SK-N-SH (cell line): ENCODE results near the gene CERS1. TPM values are rescaled to one million over a fixed set of nuclear protein-coding genes. Genes with fewer than 3 reads are reported as not detected.

Source experiments
- CTCF ChIA-PET: fragments of 300-600, 350-600 bp; formaldehyde crosslinking; extraction: SDS; loops from one replicate; lab custom pipeline; 2021; lab: Yijun Ruan, JAX
- POLR2A ChIA-PET: fragments of 350-600 bp; sonication (Branson Sonifier 250); formaldehyde crosslinking; extraction: SDS; loops from one replicate; lab custom pipeline; 2020; ENCODE audit warnings: antibody characterized with exemption, inconsistent platforms; lab: Yijun Ruan, JAX
- DNase-seq: peaks from one replicate; pipeline ENCODE4 v3.0.0; 2012
- H2AFZ ChIP-seq: fragments of 200-600 bp; sonication (generic); 2 replicates; pipeline ENCODE4 v1.8.1; 2016; ENCODE audit warnings: antibody characterized with exemption, mild to moderate bottlenecking, low read depth
- H3F3A ChIP-seq: fragments of 200-600 bp; sonication (generic); replicated peaks from 2 replicates; pipeline ENCODE3; 2016; ENCODE audit warnings: antibody characterized with exemption, mild to moderate bottlenecking; ENCODE audit not compliant: insufficient read depth
- H3K27ac ChIP-seq, 2 experiments: fragments of 200-500 bp in 1 of 2; fragments of 200-600 bp in 1 of 2; sonication (Bioruptor generic) in 1 of 2; sonication (generic), shearing (Covaris generic) in 1 of 2; 2 replicates each; pipeline versions ENCODE4 v1.5.1 to v1.6.1; 2014 to 2016; ENCODE audit warnings: low read depth in 2 of 2, inconsistent platforms in 1 of 2, low read length in 1 of 2, mild to moderate bottlenecking in 1 of 2, mixed read lengths in 1 of 2
- H3K27me3 ChIP-seq: fragments of 200-600 bp; sonication (generic), shearing (Covaris generic); 2 replicates; pipeline ENCODE4 v1.6.1; 2016; ENCODE audit warnings: mixed run types; ENCODE audit not compliant: insufficient read depth
- H3K36me3 ChIP-seq, 2 experiments: fragments of 200-500 bp in 1 of 2; fragments of 200-600 bp in 1 of 2; sonication (Bioruptor generic) in 1 of 2; sonication (generic) in 1 of 2; replicated peaks in 1 of 2; 2 replicates each; pipeline versions ENCODE3 to v1.5.1; 2014 to 2016; ENCODE audit warnings: low read length in 1 of 2, mild to moderate bottlenecking in 1 of 2; ENCODE audit not compliant: insufficient read depth in 2 of 2, control insufficient read depth in 1 of 2
- H3K4me1 ChIP-seq, 2 experiments: fragments of 200-500 bp in 1 of 2; fragments of 200-600 bp in 1 of 2; sonication (Bioruptor generic) in 1 of 2; sonication (generic), shearing (Covaris generic) in 1 of 2; 2 replicates each; pipeline versions ENCODE4 v1.5.1 to v1.6.1; 2014 to 2016; ENCODE audit warnings: low read depth in 1 of 2, low read length in 1 of 2, mixed run types in 1 of 2; ENCODE audit not compliant: insufficient read depth in 2 of 2, control insufficient read depth in 1 of 2
- H3K4me2 ChIP-seq: fragments of 200-600 bp; sonication (generic), shearing (Covaris generic); 2 replicates; pipeline ENCODE4 v1.6.1; 2017; ENCODE audit warnings: mixed run types
- H3K4me3 ChIP-seq, 2 experiments: fragments of 200-500 bp in 1 of 2; fragments of 200-600 bp in 1 of 2; sonication (Bioruptor generic) in 1 of 2; sonication (generic), shearing (Covaris generic) in 1 of 2; 2 replicates each; pipeline versions ENCODE4 v1.5.1 to v1.8.1; 2014 to 2016; ENCODE audit warnings: low read depth in 2 of 2, inconsistent platforms in 1 of 2, low read length in 1 of 2, mild to moderate bottlenecking in 1 of 2, mixed read lengths in 1 of 2, moderate library complexity in 1 of 2
- H3K79me2 ChIP-seq: fragments of 200-600 bp; sonication (generic); 2 replicates; pipeline ENCODE4 v1.8.1; 2017; ENCODE audit warnings: mild to moderate bottlenecking; ENCODE audit not compliant: insufficient read depth
- H3K9ac ChIP-seq: fragments of 200-600 bp; sonication (generic); 2 replicates; pipeline ENCODE4 v1.6.1; 2017; ENCODE audit warnings: mixed run types
- H3K9me2 ChIP-seq: fragments of 200-600 bp; sonication (generic); 2 replicates; pipeline ENCODE4 v1.6.1; 2017; ENCODE audit warnings: mixed run types
- H3K9me3 ChIP-seq: fragments of 200-600 bp; sonication (generic); 2 replicates; pipeline ENCODE4 v1.6.1; 2017; ENCODE audit warnings: mixed run types, mild to moderate bottlenecking, moderate library complexity
- H4K20me1 ChIP-seq: fragments of 200-600 bp; sonication (generic); 2 replicates; pipeline ENCODE4 v1.6.1; 2017; ENCODE audit warnings: mild to moderate bottlenecking, mixed run types; ENCODE audit not compliant: insufficient read depth
- CHD2 ChIP-seq: fragments of 150-350 bp; IDR thresholded peaks from 2 replicates; pipeline ENCODE4 v1.6.1; 2018; ENCODE audit warnings: low read length; ENCODE audit not compliant: partially characterized antibody
- EP300 ChIP-seq, 2 experiments: IDR thresholded peaks; 2 replicates each; pipeline versions ENCODE4 v1.4.0 to v1.6.1; 2012; ENCODE audit warnings: borderline replicate concordance in 1 of 2, low read depth in 1 of 2, low read length in 1 of 2
- EZH2phosphoT487 ChIP-seq: fragments of 200-600 bp; sonication (generic); IDR thresholded peaks from 2 replicates; pipeline ENCODE4 v1.6.1; 2017; ENCODE audit warnings: low read depth, mixed run types, mild to moderate bottlenecking, antibody characterized with exemption, moderate library complexity, borderline replicate concordance
- FOSL2 ChIP-seq: IDR thresholded peaks from 2 replicates; pipeline ENCODE4 v1.4.0; 2012; ENCODE audit warnings: low read depth, mild to moderate bottlenecking, moderate library complexity, borderline replicate concordance
- GABPA ChIP-seq: IDR thresholded peaks from 2 replicates; pipeline ENCODE4 v1.4.0; 2012; ENCODE audit warnings: low read depth, mild to moderate bottlenecking
- GATA2 ChIP-seq: sonication (generic); formaldehyde crosslinking; IDR thresholded peaks from 2 replicates; pipeline ENCODE4 v1.5.0; 2020; ENCODE audit warnings: mild to moderate bottlenecking, missing genetic modification reagents
- MXI1 ChIP-seq: IDR thresholded peaks from 2 replicates; pipeline ENCODE4 v1.6.1; 2012; ENCODE audit warnings: mild to moderate bottlenecking, low read depth, low read length, improper control_type of control experiment
- NFIC ChIP-seq: IDR thresholded peaks from 2 replicates; pipeline ENCODE4 v1.4.0; 2012; ENCODE audit warnings: borderline replicate concordance
- NRF1 ChIP-seq: IDR thresholded peaks from 2 replicates; pipeline ENCODE4 v1.6.1; 2012; ENCODE audit warnings: low read depth, mild to moderate bottlenecking, low read length
- PBX3 ChIP-seq: IDR thresholded peaks from 2 replicates; pipeline ENCODE4; 2012
- RFX5 ChIP-seq: IDR thresholded peaks from 2 replicates; pipeline ENCODE4 v1.6.1; 2012; ENCODE audit warnings: mild to moderate bottlenecking, improper control_type of control experiment, low read length
- SIN3A ChIP-seq: IDR thresholded peaks from 2 replicates; pipeline ENCODE4 v1.6.1; 2012; ENCODE audit warnings: low read depth, mild to moderate bottlenecking, low read length, moderate library complexity, borderline replicate concordance
- SMC3 ChIP-seq: IDR thresholded peaks from 2 replicates; pipeline ENCODE4 v1.6.1; 2012; ENCODE audit warnings: low read depth, low read length, improper control_type of control experiment
- TAF1 ChIP-seq: IDR thresholded peaks from 2 replicates; pipeline ENCODE4 v1.6.1; 2012; ENCODE audit warnings: low read depth, mild to moderate bottlenecking, low read length, moderate library complexity, borderline replicate concordance
- TCF12 ChIP-seq: IDR thresholded peaks from 2 replicates; pipeline ENCODE4 v1.4.0; 2012
- YY1 ChIP-seq: IDR thresholded peaks from 2 replicates; pipeline ENCODE4 v1.4.0; 2012; ENCODE audit warnings: low read depth, mild to moderate bottlenecking
- WGBS: methylation state at CpG from one replicate; pipeline ENCODE4 v1.1.6; 2017; ENCODE audit warnings: low lambda C conversion rate; 5-methylcytosine and 5-hydroxymethylcytosine counted together
- polyA plus RNA-seq, 3 experiments: library from polyadenylated mRNA; depleted of rRNA; stranded (reverse); fragments of >200 nt; gene quantifications; 2 replicates each; pipeline ENCODE4 v1.2.3, GENCODE V29; 2012
- TF ChIP-seq, protein P1 (sequence below): IDR thresholded peaks from 2 replicates; pipeline ENCODE4 v1.6.1; 2012; ENCODE audit warnings: mild to moderate bottlenecking, low read depth, low read length, moderate library complexity
- TF ChIP-seq, protein P2 (sequence below): fragments of 150-350 bp; IDR thresholded peaks from 2 replicates; pipeline ENCODE4 v1.6.1; 2017; ENCODE audit warnings: antibody characterized with exemption, low read length, low read depth, borderline replicate concordance
- TF ChIP-seq, protein P3 (sequence below): IDR thresholded peaks from 2 replicates; pipeline ENCODE4 v1.4.0; 2012; ENCODE audit warnings: low read depth, borderline replicate concordance

Gene CERS1
- polyA plus RNA-seq, 1 of the 3 experiments (the other 2 are of a cell fraction) = 7.3 TPM

- TF ChIP-seq, protein P1, sequence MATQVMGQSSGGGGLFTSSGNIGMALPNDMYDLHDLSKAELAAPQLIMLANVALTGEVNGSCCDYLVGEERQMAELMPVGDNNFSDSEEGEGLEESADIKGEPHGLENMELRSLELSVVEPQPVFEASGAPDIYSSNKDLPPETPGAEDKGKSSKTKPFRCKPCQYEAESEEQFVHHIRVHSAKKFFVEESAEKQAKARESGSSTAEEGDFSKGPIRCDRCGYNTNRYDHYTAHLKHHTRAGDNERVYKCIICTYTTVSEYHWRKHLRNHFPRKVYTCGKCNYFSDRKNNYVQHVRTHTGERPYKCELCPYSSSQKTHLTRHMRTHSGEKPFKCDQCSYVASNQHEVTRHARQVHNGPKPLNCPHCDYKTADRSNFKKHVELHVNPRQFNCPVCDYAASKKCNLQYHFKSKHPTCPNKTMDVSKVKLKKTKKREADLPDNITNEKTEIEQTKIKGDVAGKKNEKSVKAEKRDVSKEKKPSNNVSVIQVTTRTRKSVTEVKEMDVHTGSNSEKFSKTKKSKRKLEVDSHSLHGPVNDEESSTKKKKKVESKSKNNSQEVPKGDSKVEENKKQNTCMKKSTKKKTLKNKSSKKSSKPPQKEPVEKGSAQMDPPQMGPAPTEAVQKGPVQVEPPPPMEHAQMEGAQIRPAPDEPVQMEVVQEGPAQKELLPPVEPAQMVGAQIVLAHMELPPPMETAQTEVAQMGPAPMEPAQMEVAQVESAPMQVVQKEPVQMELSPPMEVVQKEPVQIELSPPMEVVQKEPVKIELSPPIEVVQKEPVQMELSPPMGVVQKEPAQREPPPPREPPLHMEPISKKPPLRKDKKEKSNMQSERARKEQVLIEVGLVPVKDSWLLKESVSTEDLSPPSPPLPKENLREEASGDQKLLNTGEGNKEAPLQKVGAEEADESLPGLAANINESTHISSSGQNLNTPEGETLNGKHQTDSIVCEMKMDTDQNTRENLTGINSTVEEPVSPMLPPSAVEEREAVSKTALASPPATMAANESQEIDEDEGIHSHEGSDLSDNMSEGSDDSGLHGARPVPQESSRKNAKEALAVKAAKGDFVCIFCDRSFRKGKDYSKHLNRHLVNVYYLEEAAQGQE = no peak
- TF ChIP-seq RFX5 (no peak), TAF1 (no peak), TCF12 (no peak), MXI1 (no peak)
- TF ChIP-seq, all 33 proteins: peak for 0
Measured at GRCh38 chr19:18867751-18868150, 28.2 kb downstream of the CERS1 start (continued).

DNA sequence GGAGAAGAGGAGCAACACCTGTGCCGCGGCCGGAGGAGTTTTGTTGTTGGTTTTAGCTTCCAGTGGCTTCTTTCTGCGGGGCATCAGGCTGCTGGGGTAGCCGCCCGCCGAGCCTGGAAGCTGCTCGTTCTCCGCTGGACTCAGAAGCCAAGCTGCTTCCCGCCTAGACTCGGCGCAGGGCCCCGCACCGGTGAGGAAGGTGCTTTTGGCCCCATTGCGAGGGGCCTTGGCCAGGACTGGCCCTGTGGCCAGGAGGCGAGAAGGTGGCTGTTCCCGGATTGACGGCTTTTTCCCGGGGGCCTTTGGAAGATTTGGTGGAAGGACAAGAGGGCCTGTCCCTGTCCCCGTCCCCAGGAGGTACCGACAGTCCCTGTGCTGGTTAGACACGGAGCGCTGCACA is 28.8 kb downstream of the CERS1 start:
- DNase-seq = no peak

More for the DNA sequence above, 28.8 kb downstream of the CERS1 start:
- H3K4me2 ChIP-seq = no peak overlapping the region
- H3K79me2 ChIP-seq = no peaks in the 10 kb centered on the region
- no peak for TF ChIP-seq YY1
- TF ChIP-seq TAF1 = no peak
- no peak for TF ChIP-seq PBX3
- TF ChIP-seq TCF12 = no peak
- no peak for TF ChIP-seq EZH2phosphoT487
- no peak for TF ChIP-seq NFIC
- TF ChIP-seq, protein P2, sequence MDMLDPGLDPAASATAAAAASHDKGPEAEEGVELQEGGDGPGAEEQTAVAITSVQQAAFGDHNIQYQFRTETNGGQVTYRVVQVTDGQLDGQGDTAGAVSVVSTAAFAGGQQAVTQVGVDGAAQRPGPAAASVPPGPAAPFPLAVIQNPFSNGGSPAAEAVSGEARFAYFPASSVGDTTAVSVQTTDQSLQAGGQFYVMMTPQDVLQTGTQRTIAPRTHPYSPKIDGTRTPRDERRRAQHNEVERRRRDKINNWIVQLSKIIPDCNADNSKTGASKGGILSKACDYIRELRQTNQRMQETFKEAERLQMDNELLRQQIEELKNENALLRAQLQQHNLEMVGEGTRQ = no peak
- TF ChIP-seq SMC3 = no peak
- TF ChIP-seq SIN3A = no peak
- TF ChIP-seq, protein P3, sequence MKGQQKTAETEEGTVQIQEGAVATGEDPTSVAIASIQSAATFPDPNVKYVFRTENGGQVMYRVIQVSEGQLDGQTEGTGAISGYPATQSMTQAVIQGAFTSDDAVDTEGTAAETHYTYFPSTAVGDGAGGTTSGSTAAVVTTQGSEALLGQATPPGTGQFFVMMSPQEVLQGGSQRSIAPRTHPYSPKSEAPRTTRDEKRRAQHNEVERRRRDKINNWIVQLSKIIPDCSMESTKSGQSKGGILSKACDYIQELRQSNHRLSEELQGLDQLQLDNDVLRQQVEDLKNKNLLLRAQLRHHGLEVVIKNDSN = no peak
- no peak for TF ChIP-seq GABPA
- no peak for TF ChIP-seq FOSL2
- TF ChIP-seq GATA2 (CRISPR knock-in tag) = no peak
- no peak for TF ChIP-seq EP300 (IDR thresholded peaks at IDR 0.05; ENCODE audit: borderline replicate concordance in 1 of 2, low read depth in 1 of 2, low read length in 1 of 2)
- no peak for TF ChIP-seq RFX5
- no peak for TF ChIP-seq CHD2
- TF ChIP-seq NRF1 = no peak
- H3K27ac ChIP-seq = no peak overlapping the region
- no peak overlapping the region for H3K9ac ChIP-seq
- no peak overlapping the region for H3K4me3 ChIP-seq
- H2AFZ ChIP-seq = no peak overlapping the region
- H3F3A ChIP-seq = peaks cover 17% of the 10 kb centered on the region
- POLR2A ChIA-PET = no interaction called here
- 95% methylated on average over 21 of the region's 23 CpGs for WGBS
- CTCF ChIA-PET = interaction anchor here (0.6 to 10.3 kb wide), 19 partner anchors 9 to 924 kb away, joined by 3 to 201 read pairs (median 5); partner anchors contain the start of genes CERS1, COMP, REX1BD and UBA52
- no peaks in the 10 kb centered on the region for H3K9me2 ChIP-seq
- peaks cover 10 to 49% of the 10 kb centered on the region in 2 experiments for H3K36me3 ChIP-seq
- H3K27me3 ChIP-seq = no peaks in the 10 kb centered on the region
- no peaks in the 10 kb centered on the region for H3K9me3 ChIP-seq
- H3K4me1 ChIP-seq = no peaks in the 10 kb centered on the region
- H4K20me1 ChIP-seq = no peaks in the 10 kb centered on the region
